Right ventricle myocardium inferior (tissue), 1 donor: ENCODE results near the gene PALM2AKAP2. TPM values are rescaled to one million over a fixed set of nuclear protein-coding genes. Genes with fewer than 3 reads are reported as not detected.
"Not testable (repeated sequence)": the region's sequence is repeated elsewhere in the genome, so short reads cannot be mapped to it uniquely, and the experiment has no call there.

Experiments used
- ATAC-seq: fragments of 200-7000 bp; cut with Tn5 transposase; one replicate; pipeline ENCODE4 v1.9.1; 2020; ENCODE audit warnings: mild to moderate bottlenecking, moderate library complexity
- DNase-seq: peaks from one replicate; pipeline ENCODE4 v3.0.0; 2021; ENCODE audit errors: missing footprints
- intact Hi-C: fragments of 100-400 bp; cut with DNase I; formaldehyde crosslinking; loops from one replicate; pipeline ENCODE4 v1.11.0; 2022
- total RNA-seq: library from RNA; stranded (reverse); fragmentation: NEBNext Ultra II Directional; extraction: Animal tissue kit (Norgen Biotek cat#: 25700); gene quantifications from one replicate; pipeline ENCODE4 v1.2.1, GENCODE V29; 2021
- donor health status: DM: no; HTN: yes; CAD: no; lungs with severe emphysema.

Gene PALM2AKAP2
- total RNA-seq, 1 donor from 2014 or later = 90.1 TPM

DNA sequence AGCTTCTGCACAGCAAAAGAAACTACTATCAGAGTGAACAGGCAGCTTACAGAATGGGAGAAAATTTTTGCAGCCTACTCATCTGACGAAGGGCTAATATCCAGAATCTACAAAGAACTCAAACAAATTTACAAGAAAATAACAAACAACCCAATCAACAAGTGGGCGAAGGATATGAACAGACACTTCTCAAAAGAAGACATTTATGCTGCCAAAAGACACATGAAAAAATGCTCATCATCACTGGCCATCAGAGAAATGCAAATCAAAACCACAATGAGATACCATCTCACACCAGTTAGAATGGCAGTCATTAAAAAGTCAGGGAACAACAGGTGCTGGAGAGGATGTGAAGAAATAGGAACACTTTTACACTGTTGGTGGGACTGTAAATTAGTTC, 45.4 kb downstream of the PALM2AKAP2 start:
- DNase-seq, ATAC-seq, intact Hi-C loops: not testable (repeated sequence)

DNA sequence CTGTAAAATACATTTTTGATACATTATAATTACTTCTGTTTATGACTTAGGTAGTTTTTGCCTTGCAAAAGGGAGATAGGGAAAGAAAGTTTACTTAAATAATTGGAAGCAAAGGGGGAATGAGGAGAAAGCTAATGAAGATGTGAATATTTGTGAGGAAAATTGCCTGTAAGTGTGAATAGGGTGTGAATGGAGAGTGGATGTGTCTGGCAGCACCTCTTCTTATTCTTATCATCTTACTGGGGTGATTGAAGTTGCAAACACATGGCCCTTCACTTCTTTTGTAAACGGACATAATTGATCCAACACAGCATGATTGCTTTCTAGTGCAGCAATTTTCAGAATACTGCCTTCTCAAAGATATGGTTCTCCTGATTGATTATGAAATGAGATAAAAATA, 46.6 kb downstream of the PALM2AKAP2 start:
- DNase-seq = no peak
- intact Hi-C loops = no loop called here
- ATAC-seq = no peak

- intact Hi-C loops = no loop called here
Observed at GRCh38 chr9:109828254-109828653, 48.3 kb downstream of the PALM2AKAP2 start.

More at GRCh38 chr9:109828254-109828653, 48.3 kb downstream of the PALM2AKAP2 start:
- DNase-seq = no peak
- no peak for ATAC-seq
